Measurements from ENCODE around the gene CYRIA.

Gene CYRIA

GRCh38 chr2:16650287-16651249 is 15.1 kb downstream of the CYRIA start:
- DNase-seq (ENCODE audit: low read depth in 2 of 2): no peak

- DNase-seq (ENCODE audit: low read depth in 2 of 2): no peak
Measured at GRCh38 chr2:16649353-16650286, 16.0 kb downstream of the CYRIA start.

- no peak for DNase-seq (ENCODE audit: low read depth in 2 of 2)
Measured at GRCh38 chr2:16647992-16648617, 17.5 kb downstream of the CYRIA start.

GRCh38 chr2:16645775-16646559 is 19.7 kb downstream of the CYRIA start:
- no peak for DNase-seq (ENCODE audit: low read depth in 2 of 2)

GRCh38 chr2:16645088-16645487 is 20.5 kb downstream of the CYRIA start:
- no peak for DNase-seq (ENCODE audit: low read depth in 2 of 2)

- DNase-seq (ENCODE audit: low read depth in 2 of 2): no peak
Measured at GRCh38 chr2:16644221-16644925, 21.3 kb downstream of the CYRIA start.

- DNase-seq (ENCODE audit: low read depth in 2 of 2): no peak
Measured at GRCh38 chr2:16643099-16643498, 22.5 kb downstream of the CYRIA start.

- no peak for DNase-seq (ENCODE audit: low read depth in 2 of 2)
Measured at GRCh38 chr2:16642088-16642487, 23.5 kb downstream of the CYRIA start.

GRCh38 chr2:16641509-16641908 is 24.1 kb downstream of the CYRIA start:
- DNase-seq (ENCODE audit: low read depth in 2 of 2): no peak

GRCh38 chr2:16640867-16641266 is 24.8 kb downstream of the CYRIA start:
- no peak for DNase-seq (ENCODE audit: low read depth in 2 of 2)

GRCh38 chr2:16640001-16640700 is 25.5 kb downstream of the CYRIA start:
- no peak for DNase-seq (ENCODE audit: low read depth in 2 of 2)

GRCh38 chr2:16639431-16639830 is 26.2 kb downstream of the CYRIA start:
- DNase-seq (ENCODE audit: low read depth in 2 of 2): no peak

- DNase-seq (ENCODE audit: low read depth in 2 of 2): no peak
Measured at GRCh38 chr2:16638946-16639345, 26.7 kb downstream of the CYRIA start.

- no peak for DNase-seq (ENCODE audit: low read depth in 2 of 2)
Measured at GRCh38 chr2:16637304-16637703, 28.3 kb downstream of the CYRIA start.

- no peak for DNase-seq (ENCODE audit: low read depth in 2 of 2)
Measured at GRCh38 chr2:16635791-16636699, 29.6 kb downstream of the CYRIA start.

- no peak for DNase-seq (ENCODE audit: low read depth in 2 of 2)
Measured at GRCh38 chr2:16633621-16634430, 31.8 kb downstream of the CYRIA start.

GRCh38 chr2:16632598-16632997 is 33.0 kb downstream of the CYRIA start:
- DNase-seq (ENCODE audit: low read depth in 2 of 2): no peak

GRCh38 chr2:16630463-16630862 is 35.2 kb downstream of the CYRIA start:
- DNase-seq (ENCODE audit: low read depth in 2 of 2): no peak

Measured in activated CD4-positive, alpha-beta T cell treated with anti-CD3 and anti-CD28 coated beads for 24 hours (primary cell).